GM21825 (cell line): ENCODE measurements around the gene GBP5.
"Not testable (repeated sequence)": the region's sequence is repeated elsewhere in the genome, so short reads cannot be mapped to it uniquely, and the experiment has no call there.

ENCODE experiments used
- ATAC-seq: cut with Tn5 transposase; IDR thresholded peaks from one replicate; pipeline ENCODE4 v1.9.1; 2021; ENCODE audit warnings: mild to moderate bottlenecking, moderate library complexity; ENCODE audit not compliant: unreplicated experiment

GBP5 gene

DNA sequence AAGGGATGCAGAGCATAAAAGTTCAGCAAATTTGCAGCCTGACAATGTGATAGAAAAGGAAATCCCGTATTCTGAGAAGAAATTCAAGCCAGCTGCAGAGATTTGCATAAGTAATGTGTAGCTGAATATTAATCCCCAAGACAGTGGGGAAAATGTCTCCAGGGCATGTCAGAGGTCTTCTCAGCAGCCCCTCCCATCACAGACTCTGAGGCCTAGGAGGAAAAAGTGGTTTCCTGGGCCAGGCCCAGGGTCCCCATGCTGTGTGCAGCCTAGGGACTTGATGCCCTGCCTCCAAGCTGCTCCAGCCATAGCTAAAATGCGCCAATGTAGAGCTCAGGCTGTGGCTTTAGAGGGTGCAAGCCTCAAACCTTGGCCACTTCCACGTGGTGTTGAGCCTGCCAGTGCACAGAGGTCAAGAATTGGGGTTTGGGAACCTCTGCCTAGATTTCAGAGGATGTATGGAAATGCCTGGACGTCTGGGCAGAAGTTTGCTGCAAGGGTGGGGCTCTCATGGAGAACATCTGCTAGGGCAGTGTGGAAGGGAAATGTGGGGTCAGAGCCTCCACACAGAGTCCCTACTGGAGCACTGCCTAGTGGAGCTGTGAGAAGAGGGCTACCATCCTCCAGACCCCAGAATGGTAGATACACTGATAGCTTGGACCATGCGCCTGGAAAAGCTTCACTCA, 11.6 kb upstream of the GBP5 start:
- ATAC-seq: not testable (repeated sequence)

DNA sequence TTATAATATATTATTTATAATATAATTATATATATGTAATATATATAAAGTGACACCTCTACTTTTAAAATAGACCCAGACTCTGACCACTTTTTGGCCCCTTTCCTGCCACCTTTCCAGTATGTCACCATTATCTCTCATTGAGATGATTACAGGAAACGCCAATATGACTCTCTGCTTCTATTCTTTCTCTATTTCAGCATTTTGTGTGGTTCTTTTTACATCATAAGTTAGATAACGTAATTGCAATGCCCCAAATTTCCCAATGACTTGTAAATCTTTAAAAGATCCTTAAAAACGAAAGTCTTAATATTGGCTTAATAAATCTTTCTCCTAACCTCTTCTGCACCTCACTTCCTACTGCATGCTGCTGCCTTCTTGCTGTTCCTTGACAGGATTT, 8.1 kb upstream of the GBP5 start:
- ATAC-seq: no peak

DNA sequence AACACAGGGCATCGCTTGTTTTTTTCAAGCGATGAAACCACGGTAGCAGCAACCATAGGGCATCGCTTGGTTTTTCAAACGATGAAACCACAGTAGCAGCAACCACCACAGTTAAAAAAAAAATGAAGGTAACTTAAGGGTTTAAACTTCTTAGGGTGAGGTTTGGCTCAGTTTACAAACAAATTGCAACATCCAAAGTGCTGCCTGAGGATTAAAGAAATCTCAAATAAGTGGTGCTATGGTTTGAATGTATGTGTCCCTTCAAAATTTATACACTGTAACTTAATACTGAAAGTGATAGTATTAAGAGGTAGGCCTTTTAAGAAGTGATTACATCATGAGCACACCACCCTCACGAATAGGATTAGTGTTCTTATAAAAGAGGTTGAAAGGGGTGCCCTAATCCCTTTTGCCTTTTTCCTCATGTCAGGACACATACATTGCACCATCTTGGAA, 6.4 kb upstream of the GBP5 start:
- ATAC-seq: no peak

DNA sequence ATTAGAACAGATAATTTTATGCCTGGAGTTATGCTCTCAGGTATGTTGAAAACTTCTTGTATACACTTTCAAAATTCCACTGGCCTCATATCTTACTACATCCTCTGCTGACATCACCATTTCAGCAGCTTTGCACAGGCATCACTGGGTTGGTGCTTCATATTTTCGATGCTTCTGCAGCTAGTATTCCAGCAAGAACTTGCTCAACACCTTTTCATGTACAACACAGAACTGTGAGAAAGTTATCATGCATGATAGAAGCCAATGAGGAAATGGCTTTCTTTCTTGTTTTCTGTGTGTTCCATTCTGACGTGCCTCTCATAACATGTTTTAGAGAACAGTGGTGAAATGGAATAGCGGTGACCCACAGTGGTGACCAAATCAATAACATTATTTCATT, 5.1 kb upstream of the GBP5 start:
- no peak for ATAC-seq

DNA sequence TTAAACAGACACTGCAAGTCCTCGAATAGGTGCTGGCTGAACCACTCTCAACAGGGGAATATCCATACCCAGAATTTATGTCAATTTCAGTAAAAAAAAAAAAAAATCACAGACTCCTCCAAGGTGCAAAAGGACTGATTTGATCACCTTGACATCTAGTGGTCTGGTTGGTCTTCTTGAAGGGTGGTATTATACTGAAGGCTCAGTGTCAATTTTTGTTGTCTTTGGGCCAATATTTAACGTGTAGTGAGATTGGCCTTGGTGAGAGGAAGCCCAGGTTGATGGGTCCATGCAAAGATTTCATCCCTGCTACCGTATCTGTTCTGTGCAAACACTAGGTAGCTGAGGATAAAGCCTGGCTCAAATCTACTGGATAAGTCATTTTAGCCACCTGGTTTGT, 4.0 kb upstream of the GBP5 start:
- ATAC-seq: peak; percentile 41

DNA sequence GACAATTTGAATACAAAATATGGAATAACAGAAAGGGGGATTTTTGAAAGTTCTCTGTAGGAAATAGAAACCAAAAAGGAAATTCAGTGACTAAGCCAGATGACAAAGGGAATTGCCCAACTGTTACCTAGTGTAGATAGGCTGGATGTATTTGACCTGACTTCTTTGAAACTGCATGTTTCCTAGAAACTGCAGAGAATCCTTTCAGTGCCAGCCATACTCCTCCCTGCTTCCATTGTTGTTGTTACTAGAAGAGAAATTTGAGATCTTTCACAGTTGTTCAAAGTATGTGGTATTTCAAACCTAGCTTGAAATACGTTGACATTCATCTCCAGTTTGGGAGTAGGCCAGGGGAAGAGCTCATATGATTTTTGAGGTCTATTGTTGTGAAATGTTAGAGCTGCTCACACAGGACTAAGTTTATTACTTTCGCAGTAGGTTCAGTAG, 1.8 kb upstream of the GBP5 start:
- ATAC-seq: no peak

DNA sequence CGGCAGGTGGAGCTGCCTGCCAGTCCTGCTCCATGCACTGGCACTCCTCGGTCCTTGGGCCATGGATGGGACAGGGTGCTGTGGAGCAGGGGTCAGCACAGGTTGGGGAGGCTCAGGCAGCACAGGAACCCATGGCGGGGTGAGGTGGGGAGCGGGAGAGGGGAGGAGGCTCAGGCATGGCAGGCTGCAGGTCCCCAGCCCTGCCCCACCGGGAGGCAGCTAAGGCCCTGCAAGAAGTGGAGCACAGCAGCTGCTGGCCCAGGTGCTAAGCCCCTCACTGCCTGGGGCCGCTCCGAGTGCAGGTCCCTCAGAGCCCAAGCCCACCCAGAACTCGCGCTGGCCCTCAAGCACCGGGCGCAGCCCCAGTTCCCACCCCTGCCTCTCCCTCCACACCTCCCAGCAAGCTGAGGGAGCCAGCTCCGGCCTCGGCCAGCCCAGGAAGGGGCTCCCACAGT, 691 bp upstream of the GBP5 start:
- no peak for ATAC-seq

DNA sequence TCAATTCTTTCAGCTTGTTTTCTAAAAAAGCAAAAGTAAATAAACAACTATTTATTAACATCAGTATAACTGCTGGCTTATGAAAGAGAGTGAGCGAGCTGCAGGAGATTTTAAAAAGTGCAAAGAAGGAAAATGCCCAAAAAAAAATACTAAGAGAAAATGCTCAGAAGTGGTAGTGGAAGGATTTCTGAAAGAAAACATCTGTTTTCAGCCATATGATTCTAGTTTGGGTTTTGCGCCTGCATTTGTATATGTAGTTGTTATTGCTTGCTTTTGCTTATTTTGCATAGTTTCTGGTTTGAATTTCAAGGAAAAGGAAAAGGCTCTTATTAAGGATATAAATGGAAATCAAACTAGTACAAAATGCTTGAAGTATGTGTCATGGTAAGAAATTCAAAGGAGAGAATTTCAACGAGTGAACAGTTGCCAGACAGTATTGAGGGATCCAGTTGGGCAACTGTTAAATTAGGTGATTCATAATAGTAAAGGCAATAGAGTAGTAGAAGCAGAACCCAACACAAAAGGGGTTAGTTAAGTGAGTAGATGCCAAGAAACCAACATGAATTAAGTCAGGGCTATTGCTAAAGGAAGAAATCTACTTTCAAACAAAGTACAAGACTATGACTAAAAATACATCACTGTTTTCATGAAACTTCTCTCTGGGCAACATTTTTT, 1.2 kb downstream of the GBP5 start:
- ATAC-seq: no peak

DNA sequence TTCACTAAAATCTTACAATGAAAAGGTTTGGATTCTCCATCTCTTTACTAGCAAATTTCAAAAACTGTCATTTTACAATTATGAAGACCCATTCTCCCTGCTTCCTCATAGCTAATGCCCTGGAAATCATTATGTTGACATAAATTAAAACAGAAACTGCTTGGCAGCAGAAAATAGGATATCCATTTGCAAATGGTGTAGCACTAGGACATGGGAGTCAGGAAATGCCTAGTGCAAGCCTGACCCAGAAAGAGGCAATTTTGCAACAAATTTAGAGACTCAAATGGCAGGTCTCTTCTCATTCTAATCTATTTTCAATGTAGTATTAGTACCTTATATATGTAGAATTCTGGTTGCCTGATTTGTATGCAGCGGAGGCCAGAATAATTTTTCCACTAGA, 2.2 kb downstream of the GBP5 start:
- no peak for ATAC-seq

DNA sequence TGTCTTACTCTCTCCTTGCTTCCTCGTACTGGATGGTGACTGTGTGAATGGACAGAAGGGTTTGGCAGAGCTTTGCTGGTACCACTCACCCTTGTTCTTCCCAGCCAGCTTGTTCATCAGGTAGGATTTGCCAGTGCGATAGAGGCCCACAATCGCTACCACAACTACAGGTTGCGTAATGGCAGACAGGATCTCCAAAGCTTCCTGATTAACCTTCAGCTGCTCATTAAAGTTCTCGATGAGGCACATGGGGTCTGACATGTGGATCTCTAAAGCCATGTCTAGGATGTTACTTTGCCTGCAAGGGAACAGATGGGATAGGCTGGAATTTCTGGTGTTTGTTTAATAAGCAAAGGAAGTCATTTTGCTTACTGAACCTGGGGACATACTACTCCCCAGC, 3.4 kb downstream of the GBP5 start:
- no peak for ATAC-seq

DNA sequence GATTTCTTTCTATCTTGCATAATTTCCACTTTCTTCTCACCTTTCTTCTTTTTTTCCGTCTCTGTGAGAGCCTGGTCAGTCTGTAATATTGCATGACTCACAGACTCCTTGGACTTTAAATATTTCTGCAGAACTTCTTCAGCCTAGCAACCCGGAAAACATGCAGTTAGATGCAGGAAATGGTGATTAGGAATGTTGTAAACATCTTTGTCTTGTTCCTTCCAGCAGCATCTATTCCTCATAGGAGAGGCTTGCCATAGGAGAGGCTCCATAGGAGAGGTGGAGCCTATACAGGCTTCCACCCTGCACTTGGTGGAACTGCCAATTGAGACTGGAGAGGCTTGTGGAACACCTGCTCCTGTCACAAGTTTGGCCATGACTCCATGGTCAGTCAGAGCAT, 10.0 kb downstream of the GBP5 start:
- no peak for ATAC-seq

DNA sequence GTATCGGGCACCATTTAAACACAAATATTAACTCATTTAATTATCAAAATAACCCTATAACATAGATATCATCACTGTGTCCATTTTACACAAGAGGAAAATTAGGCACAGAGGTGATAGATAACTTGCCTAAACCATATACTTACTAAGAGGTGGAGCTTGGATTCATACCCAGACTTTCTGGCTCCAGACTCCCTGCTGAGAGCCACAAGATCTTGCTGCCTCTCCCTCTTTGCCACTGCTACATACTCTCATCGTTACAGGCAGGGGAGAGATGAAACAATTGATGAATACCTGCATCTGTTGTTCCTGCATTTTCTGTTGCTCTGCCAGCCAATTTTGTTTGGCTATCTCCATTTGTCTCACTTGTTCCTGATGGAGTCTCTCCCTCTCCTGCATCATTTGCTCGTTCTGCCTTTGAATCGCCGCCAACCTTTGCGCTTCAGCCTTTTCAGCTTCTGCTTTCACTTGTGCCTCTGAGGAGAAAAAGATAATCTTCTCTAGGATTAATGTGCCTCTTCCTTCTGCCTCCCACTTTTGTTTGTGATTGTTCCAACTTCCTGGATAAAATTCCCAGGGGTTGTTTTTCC, 10.6 kb downstream of the GBP5 start:
- ATAC-seq: no peak

DNA sequence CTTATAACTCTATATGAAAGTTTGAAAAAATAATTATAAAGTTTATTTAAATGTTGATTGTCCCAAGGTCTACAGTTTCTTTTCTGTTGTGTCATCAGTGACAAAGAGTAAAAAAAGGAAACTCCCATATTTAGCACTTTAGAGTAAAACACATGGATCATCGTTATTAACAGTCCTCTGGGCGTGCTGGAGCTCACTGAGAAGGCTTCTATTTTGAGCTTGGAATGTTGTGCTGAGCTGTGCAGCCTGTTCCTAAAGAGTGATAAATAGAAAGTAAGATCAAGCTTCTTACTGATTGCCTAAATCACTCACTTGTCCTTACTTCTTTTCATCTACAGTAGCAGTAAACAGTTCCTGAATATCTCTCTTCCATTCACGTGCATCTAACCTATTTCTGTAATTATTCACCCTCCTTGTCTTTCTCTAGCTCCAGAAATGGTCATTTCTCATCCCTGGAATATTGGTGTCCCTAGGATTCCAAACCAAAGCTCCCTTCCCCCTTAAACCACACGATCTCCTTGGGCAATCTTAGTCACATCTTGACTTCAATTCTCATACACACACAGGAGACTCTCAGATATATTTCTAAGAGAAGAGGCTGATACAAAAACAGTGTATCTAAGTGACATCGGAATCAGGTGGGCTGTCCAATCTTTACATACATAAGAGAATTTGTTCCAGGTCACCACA, 11.9 kb downstream of the GBP5 start:
- ATAC-seq: no peak

DNA sequence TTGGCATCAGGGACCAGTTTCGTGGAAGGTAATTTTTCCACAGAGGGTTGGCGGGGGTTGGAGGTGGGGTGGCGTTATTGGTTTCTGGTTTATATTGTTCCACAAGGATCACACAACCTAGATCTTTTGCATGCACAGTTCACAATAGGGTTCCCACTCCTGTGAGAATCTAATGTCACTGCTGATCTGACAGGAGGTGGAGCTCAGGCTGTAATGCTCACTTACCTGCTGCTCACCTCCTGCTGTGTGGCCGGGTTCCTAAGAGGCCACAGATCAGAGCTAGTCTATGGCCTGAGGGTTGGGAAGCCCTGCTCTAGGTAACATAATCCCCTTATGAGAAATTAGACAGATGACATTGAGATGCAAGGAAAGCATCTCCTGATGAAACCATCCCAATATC, 12.6 kb downstream of the GBP5 start:
- ATAC-seq: no peak

DNA sequence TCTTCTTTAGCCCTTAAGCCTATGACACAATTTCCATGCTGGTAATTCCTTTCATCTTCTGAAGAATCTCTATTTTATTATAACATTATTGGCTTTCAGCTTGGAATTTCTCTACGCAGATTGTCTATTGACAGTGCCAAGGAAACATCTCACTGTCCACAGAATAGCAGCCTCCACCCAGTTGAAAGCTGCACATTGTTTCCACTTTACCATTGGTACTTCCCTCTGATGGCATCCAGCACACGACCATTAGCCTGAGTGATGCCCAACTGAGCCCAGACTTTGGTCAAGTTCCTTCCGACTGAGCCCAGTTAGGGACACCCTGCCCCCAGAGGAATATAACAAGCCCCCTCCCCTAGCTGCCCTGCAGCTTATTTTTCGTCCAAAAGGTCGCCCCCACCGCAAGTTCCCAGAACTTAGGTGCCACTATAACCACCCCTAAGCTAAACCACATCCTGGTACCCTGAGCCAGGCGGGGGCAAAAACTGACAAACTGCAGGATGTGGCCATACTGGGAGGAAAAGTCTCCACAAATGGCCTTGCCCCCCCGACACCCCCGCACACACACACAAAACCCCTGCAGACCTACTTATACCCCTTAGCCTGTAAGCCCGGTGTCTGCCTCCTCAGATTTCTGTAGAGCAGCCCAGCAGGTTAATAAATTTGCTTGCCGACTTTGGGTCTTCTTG, 13.2 kb downstream of the GBP5 start:
- ATAC-seq: no peak

DNA sequence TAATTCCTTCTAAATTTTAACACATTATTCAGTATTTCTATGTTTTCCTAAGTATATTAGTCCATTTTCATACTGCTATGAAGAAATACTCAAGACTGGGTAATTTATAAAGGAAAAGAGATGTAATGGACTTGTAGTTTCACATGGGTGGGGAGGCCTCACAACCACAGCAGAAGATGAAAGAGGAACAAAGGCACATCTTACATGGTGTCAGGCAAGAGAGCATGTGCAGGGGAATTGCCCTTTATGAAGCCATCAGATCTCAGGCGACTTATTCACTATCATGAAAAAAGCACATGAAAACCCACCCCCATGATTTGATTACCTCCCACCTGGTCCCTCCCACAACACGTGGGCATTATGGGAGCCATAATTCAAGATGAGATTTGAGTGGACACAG, 15.6 kb downstream of the GBP5 start:
- no peak for ATAC-seq

DNA sequence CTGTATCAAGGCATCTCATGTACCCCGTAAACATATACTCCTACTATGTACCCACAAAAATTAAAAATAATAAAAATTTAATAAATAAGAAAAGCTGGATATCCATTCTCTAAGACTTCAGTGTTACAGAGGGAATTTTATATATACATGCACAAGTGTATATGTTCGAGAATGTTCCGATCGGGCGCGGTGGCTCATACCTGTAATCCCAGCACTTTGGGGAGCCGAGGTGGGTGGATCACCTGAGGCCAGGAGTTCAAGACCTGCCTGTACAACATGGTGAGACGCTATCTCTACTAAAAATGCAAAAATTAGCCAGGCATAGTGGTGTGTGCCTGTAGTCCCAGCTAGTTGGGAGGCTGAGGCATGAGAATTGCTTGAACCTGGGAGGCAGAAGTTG, 17.1 kb downstream of the GBP5 start:
- ATAC-seq: not testable (repeated sequence)

DNA sequence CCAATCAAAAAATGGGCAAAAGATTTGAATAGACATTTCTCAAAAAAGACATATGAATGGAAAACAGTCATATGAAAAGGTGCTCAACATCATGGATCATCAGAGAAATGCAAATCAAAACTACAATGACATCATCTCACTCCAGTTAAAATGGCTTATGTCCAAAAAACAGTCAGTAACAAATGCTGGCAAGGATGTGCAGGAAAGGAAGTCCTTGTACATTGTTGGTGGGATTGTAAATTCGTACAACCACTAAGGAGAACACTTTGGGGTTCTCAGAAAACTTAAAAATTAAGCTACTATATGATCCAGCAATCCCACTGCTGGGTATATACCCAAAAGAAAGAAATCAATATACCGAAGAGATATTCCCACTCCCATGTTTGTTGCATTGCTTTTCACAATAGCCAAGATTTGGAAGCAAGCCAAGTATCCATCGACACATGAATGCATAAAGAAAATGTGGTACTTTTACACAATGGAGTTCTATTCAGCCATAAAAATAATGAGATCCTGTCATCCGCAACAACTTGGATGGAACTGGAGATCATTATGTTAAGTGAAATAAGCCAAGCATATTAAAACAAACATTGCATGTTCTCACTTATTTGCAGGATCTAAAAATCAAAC, 17.9 kb downstream of the GBP5 start:
- ATAC-seq: no peak

DNA sequence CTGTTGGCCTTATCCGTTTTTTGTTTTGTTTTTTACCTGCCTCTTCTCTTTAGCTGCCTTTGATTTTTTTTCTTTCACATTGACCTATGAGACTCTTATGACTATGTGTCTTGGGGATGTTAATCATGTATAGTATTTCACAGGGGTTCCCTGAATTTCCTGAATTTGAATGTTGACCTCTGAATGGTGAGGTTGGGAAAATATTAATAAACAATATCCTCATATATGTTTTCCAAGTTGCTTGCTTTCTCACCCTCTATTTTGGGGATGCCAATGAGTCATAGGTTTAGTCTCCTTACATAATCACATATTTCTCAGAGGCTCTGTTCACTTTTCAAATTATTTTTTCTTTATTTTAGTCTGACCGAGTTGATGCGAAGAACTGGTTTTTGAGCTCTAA, 29.6 kb downstream of the GBP5 start:
- no peak for ATAC-seq
